PC-9 (cell line): ENCODE measurements around the gene WEE2.

ENCODE experiments used
- EZH2 ChIP-seq: fragments of 200-600 bp; sonication (generic); IDR thresholded peaks from 2 replicates; pipeline ENCODE4 v1.8.0; 2017; ENCODE audit warnings: antibody characterized with exemption, low read depth
- TF ChIP-seq, protein P1 (sequence below): fragments of 200-600 bp; sonication (generic); conservative IDR thresholded peaks from 2 replicates; pipeline ENCODE4 v1.6.1; 2017; ENCODE audit warnings: mixed run types, antibody characterized with exemption, mild to moderate bottlenecking, moderate library complexity

DNA sequence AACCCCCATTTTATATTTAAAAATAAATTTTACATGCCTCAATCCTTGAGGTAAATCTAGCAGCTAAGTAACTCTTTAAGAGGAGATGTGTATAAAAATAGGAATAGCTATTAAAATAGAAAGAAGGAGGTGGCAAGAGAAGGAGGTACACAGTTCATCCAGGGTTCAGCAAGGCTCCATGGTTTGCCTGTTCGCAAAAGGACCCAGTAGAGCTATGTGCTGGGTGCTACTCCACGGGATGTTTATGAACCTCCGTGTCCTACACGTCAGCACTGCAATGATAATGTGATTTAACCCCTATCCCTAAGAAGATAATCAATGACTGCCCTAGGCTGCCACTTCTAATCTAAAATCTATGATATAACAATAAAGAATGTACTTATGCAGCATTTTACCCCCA, 5.3 kb upstream of the WEE2 start:
- TF ChIP-seq, protein P1, sequence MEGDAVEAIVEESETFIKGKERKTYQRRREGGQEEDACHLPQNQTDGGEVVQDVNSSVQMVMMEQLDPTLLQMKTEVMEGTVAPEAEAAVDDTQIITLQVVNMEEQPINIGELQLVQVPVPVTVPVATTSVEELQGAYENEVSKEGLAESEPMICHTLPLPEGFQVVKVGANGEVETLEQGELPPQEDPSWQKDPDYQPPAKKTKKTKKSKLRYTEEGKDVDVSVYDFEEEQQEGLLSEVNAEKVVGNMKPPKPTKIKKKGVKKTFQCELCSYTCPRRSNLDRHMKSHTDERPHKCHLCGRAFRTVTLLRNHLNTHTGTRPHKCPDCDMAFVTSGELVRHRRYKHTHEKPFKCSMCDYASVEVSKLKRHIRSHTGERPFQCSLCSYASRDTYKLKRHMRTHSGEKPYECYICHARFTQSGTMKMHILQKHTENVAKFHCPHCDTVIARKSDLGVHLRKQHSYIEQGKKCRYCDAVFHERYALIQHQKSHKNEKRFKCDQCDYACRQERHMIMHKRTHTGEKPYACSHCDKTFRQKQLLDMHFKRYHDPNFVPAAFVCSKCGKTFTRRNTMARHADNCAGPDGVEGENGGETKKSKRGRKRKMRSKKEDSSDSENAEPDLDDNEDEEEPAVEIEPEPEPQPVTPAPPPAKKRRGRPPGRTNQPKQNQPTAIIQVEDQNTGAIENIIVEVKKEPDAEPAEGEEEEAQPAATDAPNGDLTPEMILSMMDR, result no peak
- no peak for TF ChIP-seq EZH2
